Fibroblast of lung (primary cell): ENCODE results near the gene IFRD1.

Source experiments
- CTCF ChIP-seq, 2 donors: IDR thresholded peaks in 1 of 2; conservative IDR thresholded peaks in 1 of 2; 1 replicate in 1 of 2; 2 replicates in 1 of 2; pipeline ENCODE4 v1.5.1; 2011 to 2012; ENCODE audit warnings: low read length in 2 of 2, control low read depth in 1 of 2, inconsistent platforms in 1 of 2, low read depth in 1 of 2, mild to moderate bottlenecking in 1 of 2
- EZH2 ChIP-seq: IDR thresholded peaks from 2 replicates; pipeline ENCODE4 v1.5.1; 2012; ENCODE audit warnings: low read length, control low read depth, mild to moderate bottlenecking; ENCODE audit errors: missing control alignments

GRCh38 chr7:112448891-112449290, 1.4 kb upstream of the IFRD1 start:
- TF ChIP-seq CTCF (conservative IDR thresholded peaks at IDR 0.05 in 1 of 2, IDR thresholded peaks at IDR 0.05 in 1 of 2; ENCODE audit: low read depth in 1 of 2, low read length in 2 of 2): no peak
- no peak for TF ChIP-seq EZH2
